T-helper 1 cell treated with Interleukin-12 subunit alpha and Interleukin-12 subunit beta and Interleukin-4 antibody, amounts not matched to agents 30 ng/mL and 1 ng/mL, for 36 hours (primary cell): Measurements from ENCODE around the gene CARD9. TPM values are rescaled to one million over a fixed set of nuclear protein-coding genes. Genes with fewer than 3 reads are reported as not detected.

ENCODE experiments used
- intact Hi-C: fragments of 100-400 bp; cut with micrococcal nuclease; formaldehyde crosslinking; loops from one replicate; pipeline ENCODE4 v1.15.1; 2024
- total RNA-seq: library from RNA; stranded (reverse); gene quantifications from 2 replicates; pipeline ENCODE4 v1.2.3, GENCODE V29; 2022

Gene CARD9
- total RNA-seq, 1 donor from 2014 or later, result 1.3 TPM

DNA sequence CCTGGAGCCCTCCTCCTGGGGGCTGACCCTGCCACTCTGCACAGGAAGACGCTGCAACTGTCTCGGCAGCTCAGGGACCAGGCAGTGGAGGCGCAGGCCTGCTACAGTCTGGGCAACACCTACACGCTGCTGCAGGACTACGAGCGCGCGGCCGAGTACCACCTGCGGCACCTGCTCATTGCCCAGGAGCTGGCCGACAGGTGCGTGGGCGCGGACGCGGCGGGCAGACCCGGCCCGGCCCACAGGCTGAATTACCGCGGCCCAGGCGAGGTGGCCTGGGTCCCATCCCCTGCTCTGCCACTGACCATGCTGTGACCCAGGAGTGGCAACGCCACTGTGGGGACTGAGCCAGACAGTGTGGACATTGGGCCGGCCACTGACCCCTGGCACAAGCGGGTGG is 35.0 kb downstream of the CARD9 start:
- intact Hi-C loops, result no loop called here

DNA sequence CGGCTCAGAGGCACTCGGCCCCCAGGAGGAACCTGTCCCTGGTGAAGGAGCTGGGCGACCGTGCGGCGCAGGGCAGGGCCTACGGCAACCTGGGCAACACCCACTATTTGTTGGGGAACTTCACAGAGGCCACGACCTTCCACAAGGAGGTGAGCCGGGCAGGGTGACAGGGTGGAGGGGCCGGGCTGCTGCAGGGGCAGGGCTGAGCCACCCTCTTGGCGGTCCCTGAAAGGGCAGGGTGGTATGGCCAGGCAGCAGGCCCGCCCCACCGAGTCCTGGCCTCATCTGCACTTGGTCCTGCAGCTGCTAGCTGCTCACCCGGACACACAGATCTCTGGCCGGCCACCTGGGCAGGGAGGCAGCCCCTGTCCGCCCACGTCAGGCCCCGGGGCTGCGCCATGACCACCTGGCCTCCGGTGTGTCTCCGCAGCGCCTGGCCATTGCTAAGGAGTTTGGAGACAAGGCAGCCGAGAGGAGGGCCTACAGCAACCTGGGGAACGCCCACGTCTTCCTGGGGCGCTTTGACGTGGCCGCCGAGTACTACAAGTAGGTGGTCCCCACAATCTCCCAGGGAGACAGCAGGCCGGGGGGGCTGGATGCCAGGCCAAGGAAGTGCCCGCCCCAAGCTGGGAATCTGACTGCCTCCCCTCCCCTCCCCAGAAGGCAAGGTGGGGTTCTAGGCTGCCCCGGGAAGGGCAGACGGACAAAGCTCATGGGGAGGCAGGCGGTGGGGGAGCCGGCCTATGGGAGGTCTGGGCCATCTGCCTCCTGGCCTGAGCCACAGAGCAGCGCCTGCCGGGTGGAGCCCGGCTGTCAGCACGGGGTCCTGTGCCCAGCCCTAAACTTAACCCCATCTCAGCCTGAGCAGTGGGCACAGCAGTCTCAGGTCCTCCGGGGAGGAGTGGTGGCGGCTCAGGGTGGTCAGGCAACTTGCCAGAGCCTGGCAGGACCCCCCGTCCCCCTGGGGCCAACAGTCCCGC is 35.8 kb downstream of the CARD9 start:
- intact Hi-C loops, result no loop called here

- intact Hi-C loops, result no loop called here
These were observed 36.6 kb downstream of the CARD9 start for GRCh38 chr9:136336881-136337280.

DNA sequence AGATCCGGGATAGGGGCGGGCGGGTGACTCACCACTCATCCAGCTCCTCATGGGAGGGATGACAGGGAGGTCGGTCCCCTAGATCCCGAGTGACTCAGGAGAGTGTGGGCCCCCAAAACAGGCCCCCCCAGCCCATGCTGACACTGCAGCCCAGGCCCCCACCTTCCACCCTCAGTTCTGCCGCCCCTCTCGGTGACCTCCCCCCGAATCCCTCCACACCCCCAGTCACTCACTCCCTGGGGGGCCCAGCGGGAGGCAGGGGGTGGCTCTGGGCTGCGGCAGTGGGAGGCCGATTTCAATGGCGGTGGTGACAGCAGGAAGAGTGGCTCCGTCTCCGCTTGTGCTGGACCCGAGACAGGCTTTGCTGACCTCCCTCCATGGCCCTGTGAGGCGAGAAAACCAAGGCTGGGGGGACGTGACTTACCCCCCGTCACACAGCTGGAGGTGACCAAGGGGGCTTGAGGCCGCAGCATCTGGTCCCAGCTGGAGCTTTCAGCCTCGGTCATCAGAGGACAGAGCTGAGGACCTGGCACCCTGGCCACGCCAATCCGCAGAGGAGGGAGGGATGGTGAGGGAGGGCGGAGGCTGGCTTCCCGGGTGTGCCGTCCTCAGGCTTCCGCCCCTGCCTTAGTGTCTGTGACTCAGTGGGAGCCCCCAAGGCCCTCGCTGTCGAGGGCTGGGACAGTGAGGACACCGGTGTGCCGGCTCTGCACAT is 37.2 kb downstream of the CARD9 start:
- intact Hi-C loops, result no loop called here

- intact Hi-C loops, result no loop called here
These were observed 37.9 kb downstream of the CARD9 start for GRCh38 chr9:136335296-136336155.

DNA sequence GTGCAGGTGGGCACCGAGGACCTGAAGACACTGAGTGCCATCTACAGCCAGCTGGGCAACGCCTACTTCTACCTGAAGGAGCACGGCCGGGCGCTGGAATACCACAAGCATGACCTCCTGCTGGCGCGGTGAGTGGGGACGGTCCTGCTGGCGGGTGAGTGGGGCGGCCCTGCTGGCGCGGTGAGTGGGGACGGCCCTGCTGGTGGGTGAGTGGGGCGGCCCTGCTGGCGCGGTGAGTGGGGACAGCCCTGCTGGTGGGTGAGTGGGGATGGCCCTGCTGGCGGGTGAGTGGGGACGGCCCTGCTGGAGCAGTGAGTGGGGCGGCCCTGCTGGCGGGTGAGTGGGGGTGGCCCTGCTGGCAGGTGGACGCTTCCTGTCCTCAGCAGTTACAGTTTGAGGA is 38.9 kb downstream of the CARD9 start:
- intact Hi-C loops, result no loop called here

DNA sequence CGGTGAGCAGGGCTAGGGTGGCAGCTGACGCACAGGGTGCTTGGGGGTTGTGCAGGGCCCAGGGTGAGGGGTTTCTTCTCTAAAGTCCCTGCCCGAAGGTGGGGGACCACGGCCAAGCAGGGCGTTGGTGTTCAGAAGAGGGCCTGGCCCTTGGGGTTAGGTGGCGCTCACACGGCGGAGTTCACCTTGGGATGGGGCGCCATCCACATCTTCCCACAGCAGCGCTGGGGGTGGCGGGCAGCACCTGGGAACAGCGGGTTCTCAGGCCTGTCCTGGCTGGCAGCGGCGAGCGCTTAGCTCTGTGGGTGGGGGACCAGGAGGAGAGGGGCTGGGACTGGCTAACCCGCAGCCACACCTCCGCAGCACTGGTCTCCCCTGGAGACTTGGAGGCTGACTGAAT is 40.0 kb downstream of the CARD9 start:
- intact Hi-C loops, result no loop called here

- intact Hi-C loops, result no loop called here
These were observed 40.4 kb downstream of the CARD9 start for GRCh38 chr9:136333045-136333444.

DNA sequence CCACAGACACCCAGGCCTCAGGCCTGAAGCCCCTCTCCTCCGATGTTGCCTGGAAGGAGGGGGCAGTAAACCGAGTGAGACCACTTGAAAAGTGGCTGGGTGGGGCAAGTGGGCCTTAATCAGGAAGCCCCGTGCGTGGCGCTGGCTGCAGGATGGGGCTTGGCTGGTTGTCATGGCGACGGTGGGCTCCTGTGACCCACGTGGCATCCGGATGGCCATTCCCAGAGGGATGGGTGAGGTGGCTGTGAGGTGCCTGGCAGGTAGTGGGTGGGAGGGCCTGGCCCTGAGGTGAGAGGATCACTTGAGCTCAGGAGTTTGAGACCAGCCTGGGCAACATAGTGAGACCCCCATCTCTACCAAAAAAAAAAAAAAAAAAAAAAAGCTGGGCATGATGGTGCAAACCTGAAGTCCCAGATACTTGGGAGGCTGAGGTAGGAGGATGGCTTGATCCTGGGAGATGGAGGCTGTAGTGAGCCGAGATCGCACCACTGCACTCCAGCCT is 40.9 kb downstream of the CARD9 start:
- intact Hi-C loops, result no loop called here

DNA sequence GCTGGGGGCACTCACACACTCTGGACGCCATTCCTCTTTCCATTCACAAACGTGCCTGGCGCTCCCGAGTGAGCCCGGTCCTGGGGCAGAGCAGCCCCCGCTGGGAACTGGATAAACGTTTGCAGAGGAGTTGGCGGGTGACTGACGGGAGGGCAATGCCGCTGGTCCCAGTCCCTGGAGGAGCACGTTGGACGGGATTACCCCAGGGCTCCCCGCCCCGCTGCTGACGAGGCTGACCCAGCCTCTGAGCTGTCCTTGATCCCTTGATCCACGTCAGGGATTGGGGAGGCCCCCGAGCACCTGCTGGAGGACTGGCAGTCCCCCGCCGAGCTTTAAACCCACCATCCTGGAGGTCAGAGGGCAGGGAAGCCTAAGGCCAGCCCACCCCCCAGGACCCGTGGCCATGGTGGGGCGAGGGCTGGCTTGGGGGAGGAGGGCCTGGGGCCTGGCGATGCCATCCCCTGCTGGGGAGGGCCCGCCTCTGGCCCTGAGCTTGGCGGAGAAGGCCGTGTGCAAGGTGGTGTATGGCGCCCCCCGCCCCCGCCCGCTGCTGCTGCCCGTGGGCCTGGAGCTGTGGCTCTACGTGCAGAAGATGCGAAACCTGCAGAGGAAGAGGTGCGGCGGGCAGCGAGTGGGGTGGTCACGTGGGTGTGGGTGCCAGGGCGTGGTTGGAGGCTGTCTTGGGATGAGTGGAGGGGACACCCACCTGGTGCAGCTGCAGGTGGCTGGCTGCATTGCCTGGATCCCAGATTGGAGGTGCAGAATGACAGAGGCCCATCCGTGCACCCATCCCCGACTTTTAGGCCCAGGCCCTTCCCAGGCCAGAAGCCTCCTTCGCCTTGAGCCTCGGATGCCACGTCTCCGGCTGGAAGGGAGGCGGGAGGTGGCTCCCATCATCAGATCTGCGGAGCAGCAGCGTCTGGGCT is 41.6 kb downstream of the CARD9 start:
- intact Hi-C loops, result no loop called here

GRCh38 chr9:136331030-136331429 is 42.4 kb downstream of the CARD9 start:
- intact Hi-C loops, result no loop called here

GRCh38 chr9:136330406-136330990 is 43.0 kb downstream of the CARD9 start:
- intact Hi-C loops, result no loop called here

GRCh38 chr9:136329636-136330405 is 43.6 kb downstream of the CARD9 start:
- intact Hi-C loops, result no loop called here

DNA sequence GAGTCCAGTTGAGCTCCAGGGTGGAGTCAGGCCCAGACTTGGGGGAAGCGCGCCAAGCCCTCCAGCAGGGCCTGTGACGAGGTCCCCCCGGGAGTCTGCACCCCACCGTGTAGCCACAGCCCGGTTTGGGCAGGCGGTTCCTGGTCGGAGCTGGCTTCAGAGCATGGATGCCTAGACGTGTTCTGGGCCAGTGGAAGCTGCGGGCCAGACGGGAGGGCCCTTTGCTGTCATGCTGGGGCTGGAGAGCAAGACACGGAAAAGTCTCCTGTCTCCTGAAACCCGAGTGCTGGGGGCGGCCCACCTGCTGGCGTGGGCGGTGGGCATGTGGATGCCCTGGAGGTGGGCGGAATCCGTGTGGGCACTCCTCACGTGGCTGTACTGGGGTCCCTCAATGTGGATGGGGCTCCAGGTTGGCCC is 44.2 kb downstream of the CARD9 start:
- intact Hi-C loops, result no loop called here

- intact Hi-C loops, result no loop called here
These were observed 44.8 kb downstream of the CARD9 start for GRCh38 chr9:136328622-136329041.

- intact Hi-C loops, result no loop called here
These were observed 45.4 kb downstream of the CARD9 start for GRCh38 chr9:136328011-136328621.

DNA sequence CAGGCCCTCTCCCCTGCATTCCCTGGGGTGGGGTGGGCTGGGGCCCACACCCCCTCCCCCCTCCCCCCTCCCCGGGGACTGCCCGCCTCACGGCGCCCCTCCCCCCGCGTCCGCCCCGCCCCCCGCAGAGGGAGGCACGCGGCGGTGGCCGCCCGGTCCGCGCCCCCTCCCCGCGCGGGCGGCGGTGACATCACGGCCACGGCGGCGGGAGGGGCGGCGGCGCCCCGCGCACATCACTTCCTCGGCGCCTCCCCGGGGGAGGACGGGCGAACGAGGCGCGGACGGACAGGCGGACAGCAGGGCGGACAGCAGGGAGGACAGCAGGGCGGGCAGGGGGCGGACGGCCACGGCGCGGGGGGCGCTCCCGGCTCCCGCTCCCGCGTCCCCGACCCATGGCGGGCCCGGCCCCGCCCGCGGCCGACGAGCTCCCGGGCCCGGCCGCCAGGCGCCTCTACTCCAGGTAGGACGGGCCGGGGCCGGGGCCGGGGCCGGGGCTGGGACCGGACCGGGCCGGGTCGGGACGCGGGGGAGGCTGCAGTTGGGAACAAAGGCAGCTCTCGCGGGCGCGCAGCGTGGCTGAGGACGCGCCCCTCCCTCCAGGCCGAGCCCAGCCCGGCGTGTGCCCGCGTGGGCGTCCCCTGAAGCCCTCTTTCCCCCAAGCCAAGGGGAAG is 46.0 kb downstream of the CARD9 start, which contains the start of gene GPSM1:
TSS of gene GPSM1 (plus strand) at position 236 of the 671 bp plus-strand sequence. CDS start at position 393, 157 bp downstream.
- intact Hi-C loops, result loop anchor here (1.0 kb wide), 1 partner anchor 36 kb away; the partner anchor contains the start of gene DNLZ
